ENCODE results near the gene PKN2.

DNA sequence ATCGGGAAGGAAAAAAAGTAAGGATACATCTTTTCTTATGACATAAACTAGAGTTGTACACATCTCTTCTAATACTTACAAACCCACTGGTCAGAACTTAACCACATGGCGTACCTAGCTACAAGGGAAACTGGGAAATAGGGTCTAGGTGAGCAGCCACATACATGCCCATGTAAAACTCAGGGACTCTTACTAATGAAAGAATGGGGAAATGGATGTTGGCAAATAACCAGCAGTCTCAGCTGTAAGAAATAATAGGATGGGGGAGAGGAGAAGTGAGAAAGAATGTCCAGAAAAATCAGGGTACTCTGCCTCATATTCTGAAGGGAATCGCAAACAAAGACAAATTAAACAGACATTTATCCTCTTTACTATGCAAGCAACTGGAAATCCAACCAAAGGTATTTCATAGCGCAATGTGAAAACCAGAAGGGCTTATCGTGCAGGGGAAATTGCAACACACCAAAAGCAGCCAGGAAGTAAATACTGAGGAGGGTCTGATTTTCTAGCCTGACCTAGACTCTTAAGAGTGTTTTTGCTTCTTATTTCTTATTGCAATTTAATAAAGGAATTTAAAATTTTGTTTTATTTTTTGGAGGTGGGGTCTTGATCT is 189.8 kb downstream of the PKN2 start:
- TF ChIP-seq, protein P1, sequence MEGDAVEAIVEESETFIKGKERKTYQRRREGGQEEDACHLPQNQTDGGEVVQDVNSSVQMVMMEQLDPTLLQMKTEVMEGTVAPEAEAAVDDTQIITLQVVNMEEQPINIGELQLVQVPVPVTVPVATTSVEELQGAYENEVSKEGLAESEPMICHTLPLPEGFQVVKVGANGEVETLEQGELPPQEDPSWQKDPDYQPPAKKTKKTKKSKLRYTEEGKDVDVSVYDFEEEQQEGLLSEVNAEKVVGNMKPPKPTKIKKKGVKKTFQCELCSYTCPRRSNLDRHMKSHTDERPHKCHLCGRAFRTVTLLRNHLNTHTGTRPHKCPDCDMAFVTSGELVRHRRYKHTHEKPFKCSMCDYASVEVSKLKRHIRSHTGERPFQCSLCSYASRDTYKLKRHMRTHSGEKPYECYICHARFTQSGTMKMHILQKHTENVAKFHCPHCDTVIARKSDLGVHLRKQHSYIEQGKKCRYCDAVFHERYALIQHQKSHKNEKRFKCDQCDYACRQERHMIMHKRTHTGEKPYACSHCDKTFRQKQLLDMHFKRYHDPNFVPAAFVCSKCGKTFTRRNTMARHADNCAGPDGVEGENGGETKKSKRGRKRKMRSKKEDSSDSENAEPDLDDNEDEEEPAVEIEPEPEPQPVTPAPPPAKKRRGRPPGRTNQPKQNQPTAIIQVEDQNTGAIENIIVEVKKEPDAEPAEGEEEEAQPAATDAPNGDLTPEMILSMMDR (IDR thresholded peaks at IDR 0.05): no peak
- TF ChIP-seq POLR2A (IDR thresholded peaks at IDR 0.05): no peak

Data from right lobe of liver (tissue), 4 donors.